Activated naive CD8-positive, alpha-beta T cell treated with anti-CD3 and anti-CD28 coated beads, Interleukin-2, amount 50 U/mL, for 24 hours (primary cell): ENCODE measurements around the gene NR3C2.
"Not testable (repeated sequence)": the region's sequence is repeated elsewhere in the genome, so short reads cannot be mapped to it uniquely, and the experiment has no call there.

ENCODE experiments used
- ATAC-seq: fragments of 150-1000 bp; cut with Tn5 transposase; one replicate; pipeline ENCODE4 v1.10.0; 2021
- DNase-seq: peaks from one replicate; pipeline ENCODE4 v3.0.0; 2021
- H3K27ac Mint-ChIP-seq: one replicate; pipeline ENCODE4 v1.8.0; 2021; ENCODE audit warnings: mild to moderate bottlenecking, mixed read lengths
- H3K27me3 Mint-ChIP-seq: one replicate; pipeline ENCODE4 v1.8.0; 2021; ENCODE audit warnings: mixed read lengths
- H3K36me3 Mint-ChIP-seq: one replicate; pipeline ENCODE4 v1.8.0; 2021; ENCODE audit warnings: low read depth, mixed read lengths
- H3K4me1 Mint-ChIP-seq: one replicate; pipeline ENCODE4 v1.8.0; 2021; ENCODE audit warnings: mixed read lengths
- H3K4me3 Mint-ChIP-seq: one replicate; pipeline ENCODE4 v1.8.0; 2021; ENCODE audit warnings: mild to moderate bottlenecking, moderate library complexity, mixed read lengths
- H3K9me3 Mint-ChIP-seq: one replicate; pipeline ENCODE4 v1.8.0; 2021; ENCODE audit warnings: mixed read lengths

The NR3C2 gene

DNA sequence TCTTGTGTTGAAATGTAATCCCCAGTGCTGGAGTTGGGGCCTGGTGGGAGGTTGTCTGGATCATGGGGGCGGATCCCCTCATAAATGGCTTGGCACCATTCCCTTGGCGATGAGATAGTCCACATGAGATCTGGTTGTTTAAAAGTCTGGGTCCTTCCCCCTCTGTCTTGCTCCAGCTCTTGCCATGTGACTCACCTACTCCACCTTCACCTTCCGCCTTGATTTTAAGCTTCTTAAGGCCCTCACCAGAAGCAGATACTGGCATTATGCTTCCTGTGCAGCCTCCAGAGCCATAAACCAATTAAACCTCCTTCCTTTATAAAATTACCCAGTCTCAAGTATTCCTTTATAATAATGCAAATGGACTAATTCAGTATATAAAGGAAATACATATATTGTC, 111.5 kb downstream of the NR3C2 start:
- Mint-ChIP-seq H3K27ac (no peak overlapping the region), H3K36me3 (no peaks in the 10 kb centered on the region), H3K27me3 (no peaks in the 10 kb centered on the region), H3K4me3 (no peak overlapping the region), H3K4me1 (peaks cover 14% of the 10 kb centered on the region), H3K9me3 (peaks cover 3% of the 10 kb centered on the region)
- ATAC-seq (no peak), DNase-seq (no peak)

DNA sequence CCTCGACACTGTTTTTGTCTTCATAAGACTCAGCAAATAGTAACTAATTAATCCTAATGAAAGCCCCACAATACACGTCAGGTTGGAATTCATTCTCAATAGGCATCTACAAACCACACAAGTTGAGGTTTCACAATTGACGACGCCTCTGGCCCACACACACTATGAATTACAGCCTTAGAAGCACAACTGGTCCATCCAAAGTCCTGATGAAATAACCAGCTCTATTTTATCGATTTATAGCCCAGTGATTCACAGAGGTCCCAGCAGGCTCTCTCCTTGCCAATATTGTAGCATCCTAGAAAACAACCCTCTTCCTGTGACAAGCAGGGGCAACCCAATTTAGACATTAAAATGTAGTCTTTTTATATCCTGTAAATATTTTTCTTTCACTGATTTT, 112.1 kb downstream of the NR3C2 start:
- DNase-seq (no peak), ATAC-seq (no peak)
- Mint-ChIP-seq H3K36me3 (no peaks in the 10 kb centered on the region), H3K9me3 (peaks cover 6% of the 10 kb centered on the region), H3K27ac (no peak overlapping the region), H3K4me3 (no peak overlapping the region), H3K4me1 (peaks cover 16% of the 10 kb centered on the region), H3K27me3 (no peaks in the 10 kb centered on the region)

GRCh38 chr4:148329751-148330150, 112.5 kb downstream of the NR3C2 start:
- Mint-ChIP-seq H3K27me3 (no peaks in the 10 kb centered on the region), H3K4me3 (no peak overlapping the region), H3K36me3 (peaks cover 2% of the 10 kb centered on the region), H3K4me1 (peaks cover 16% of the 10 kb centered on the region), H3K27ac (no peak overlapping the region), H3K9me3 (peaks cover 10% of the 10 kb centered on the region)
- ATAC-seq: no peak
- DNase-seq: no peak

- DNase-seq (no peak), ATAC-seq (no peak)
- Mint-ChIP-seq H3K27ac (no peak overlapping the region), H3K4me1 (peaks cover 17% of the 10 kb centered on the region), H3K4me3 (no peak overlapping the region), H3K9me3 (peaks cover 17% of the 10 kb centered on the region), H3K27me3 (no peaks in the 10 kb centered on the region), H3K36me3 (peaks cover 7% of the 10 kb centered on the region)
These were observed 114.5 kb downstream of the NR3C2 start for GRCh38 chr4:148327683-148328082.

DNA sequence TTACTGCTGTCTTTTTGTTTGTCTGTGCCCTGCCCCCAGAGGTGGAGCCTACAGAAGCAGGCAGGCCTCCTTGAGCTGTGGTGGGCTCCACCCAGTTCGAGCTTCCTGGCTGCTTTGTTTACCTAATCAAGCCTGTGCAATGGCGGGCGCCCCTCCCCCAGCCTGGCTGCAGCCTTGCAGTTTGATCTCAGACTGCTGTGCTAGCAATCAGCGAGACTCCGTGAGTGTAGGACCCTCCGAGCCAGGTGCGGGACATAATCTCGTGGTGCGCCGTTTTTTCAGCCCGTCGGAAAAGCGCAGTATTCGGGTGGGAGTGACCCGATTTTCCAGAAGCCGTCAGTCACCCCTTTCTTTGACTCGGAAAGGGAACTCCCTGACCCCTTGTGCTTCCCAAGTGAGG, 118.9 kb downstream of the NR3C2 start:
- not testable (repeated sequence) for H3K27ac Mint-ChIP-seq, ATAC-seq
- H3K9me3 Mint-ChIP-seq: peaks cover 17% of the 10 kb centered on the region

DNA sequence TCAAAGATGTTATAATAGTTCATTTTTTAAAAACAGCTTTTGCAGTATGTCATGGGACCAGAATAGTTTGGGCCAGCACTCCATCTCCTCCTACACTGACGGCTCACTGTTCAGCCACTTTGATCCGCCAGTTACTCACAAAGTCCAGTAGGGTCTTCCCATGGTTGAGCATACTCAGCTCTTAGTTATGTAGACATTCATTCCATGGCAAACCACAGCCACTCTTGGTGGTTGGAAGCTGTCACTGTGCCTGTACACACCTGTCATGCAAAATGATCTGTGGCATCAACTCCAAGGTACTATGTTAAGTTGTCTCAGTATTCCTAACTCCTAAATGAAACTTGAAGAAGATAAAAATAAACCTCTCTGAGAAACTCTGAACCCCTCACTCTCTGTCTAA, 127.2 kb downstream of the NR3C2 start:
- no peak for DNase-seq
- peak; percentile 75 for ATAC-seq
- no peak overlapping the region for H3K27ac Mint-ChIP-seq

More for the DNA sequence above, 118.9 kb downstream of the NR3C2 start:
- H3K4me3 Mint-ChIP-seq, DNase-seq, H3K36me3 Mint-ChIP-seq, H3K27me3 Mint-ChIP-seq: not testable (repeated sequence)
- H3K4me1 Mint-ChIP-seq: peaks cover 15% of the 10 kb centered on the region

GRCh38 chr4:148312956-148313490, 129.2 kb downstream of the NR3C2 start:
- Mint-ChIP-seq H3K9me3 (no peaks in the 10 kb centered on the region), H3K27me3 (no peaks in the 10 kb centered on the region), H3K27ac (no peak overlapping the region), H3K4me3 (no peak overlapping the region), H3K36me3 (no peaks in the 10 kb centered on the region), H3K4me1 (peaks cover 23% of the 10 kb centered on the region)
- DNase-seq: no peak
- no peak for ATAC-seq

More for the DNA sequence above, 127.2 kb downstream of the NR3C2 start:
- Mint-ChIP-seq H3K36me3 (no peaks in the 10 kb centered on the region), H3K27me3 (no peaks in the 10 kb centered on the region), H3K4me1 (peaks cover 18% of the 10 kb centered on the region), H3K4me3 (no peak overlapping the region), H3K9me3 (no peaks in the 10 kb centered on the region)

DNA sequence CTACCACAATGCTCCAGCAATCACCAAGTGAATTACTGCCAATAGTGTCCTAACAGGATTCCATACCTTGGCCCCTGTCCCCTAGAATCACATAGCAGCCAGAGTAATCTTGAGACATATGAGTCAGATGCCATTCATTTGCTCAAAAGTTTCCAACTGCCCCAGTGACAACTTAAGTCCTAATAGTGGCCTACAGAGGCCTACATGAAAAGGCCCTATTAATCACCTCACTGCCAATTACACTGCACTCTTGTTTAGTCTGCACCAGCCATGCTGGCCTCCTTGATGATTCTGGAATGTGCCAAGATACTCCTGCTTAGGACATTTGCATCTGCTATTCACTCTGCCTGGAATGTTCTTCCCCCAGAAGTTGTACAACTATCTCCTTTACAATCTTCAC, 130.7 kb downstream of the NR3C2 start:
- peak; percentile 78 for ATAC-seq
- H3K4me1 Mint-ChIP-seq: peaks cover 27% of the 10 kb centered on the region

GRCh38 chr4:148310756-148311155, 131.5 kb downstream of the NR3C2 start:
- H3K27me3 Mint-ChIP-seq: no peaks in the 10 kb centered on the region

More for the DNA sequence above, 130.7 kb downstream of the NR3C2 start:
- no peaks in the 10 kb centered on the region for H3K36me3 Mint-ChIP-seq
- H3K9me3 Mint-ChIP-seq: no peaks in the 10 kb centered on the region
- no peak for DNase-seq
- H3K27me3 Mint-ChIP-seq: no peaks in the 10 kb centered on the region
- H3K27ac Mint-ChIP-seq: no peak overlapping the region
- no peak overlapping the region for H3K4me3 Mint-ChIP-seq

DNA sequence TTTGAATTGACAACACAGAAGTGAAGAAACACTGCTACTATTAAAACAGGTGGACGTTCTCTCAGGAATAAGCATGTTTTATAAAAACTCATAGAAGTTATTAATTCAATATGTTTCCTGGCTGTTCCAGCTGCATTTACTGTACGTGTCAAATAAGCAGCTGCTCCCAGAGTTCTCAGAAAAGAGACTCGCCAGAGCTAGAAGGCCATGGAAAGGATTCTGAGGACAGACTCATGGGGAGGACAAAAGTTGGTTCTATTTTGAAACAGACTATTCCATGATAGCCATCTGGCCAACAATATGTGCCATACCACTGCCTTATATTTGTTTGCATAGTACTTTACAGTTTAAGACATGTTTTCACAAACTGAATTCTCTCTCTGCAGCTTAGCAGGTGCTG, 136.5 kb downstream of the NR3C2 start:
- DNase-seq: no peak
- Mint-ChIP-seq H3K27ac (no peak overlapping the region), H3K36me3 (peaks cover 9% of the 10 kb centered on the region), H3K4me3 (no peak overlapping the region), H3K27me3 (no peaks in the 10 kb centered on the region), H3K9me3 (peaks cover 8% of the 10 kb centered on the region), H3K4me1 (peaks cover 9% of the 10 kb centered on the region)
- ATAC-seq: no peak

More at GRCh38 chr4:148310756-148311155, 131.5 kb downstream of the NR3C2 start:
- Mint-ChIP-seq H3K36me3 (no peaks in the 10 kb centered on the region), H3K4me3 (no peak overlapping the region), H3K4me1 (peaks cover 27% of the 10 kb centered on the region), H3K27ac (no peak overlapping the region), H3K9me3 (no peaks in the 10 kb centered on the region)
- no peak for DNase-seq
- no peak for ATAC-seq

DNA sequence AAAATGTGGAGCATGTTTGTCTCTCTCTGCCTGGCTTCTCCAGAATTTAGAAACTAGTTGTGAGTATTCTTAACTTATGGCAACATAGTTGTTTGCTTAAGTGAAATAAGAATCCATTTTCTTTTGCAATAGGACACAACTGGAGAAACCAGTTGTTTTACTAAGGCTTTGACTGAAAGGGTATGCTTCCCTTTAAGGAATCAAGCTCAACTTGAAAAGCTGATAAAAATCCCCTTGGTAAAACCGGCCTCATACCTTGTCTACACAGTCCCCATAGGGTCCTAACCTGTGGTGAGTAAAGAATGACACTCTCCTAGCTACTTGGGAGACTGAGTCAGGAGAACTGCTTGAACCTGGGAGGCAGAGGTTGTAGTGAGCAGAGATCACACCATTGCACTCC, 139.8 kb downstream of the NR3C2 start:
- Mint-ChIP-seq H3K4me3 (no peak overlapping the region), H3K27ac (no peak overlapping the region), H3K27me3 (no peaks in the 10 kb centered on the region), H3K9me3 (peaks cover 15% of the 10 kb centered on the region), H3K36me3 (peaks cover 11% of the 10 kb centered on the region), H3K4me1 (no peaks in the 10 kb centered on the region)
- ATAC-seq (no peak), DNase-seq (no peak)

- peaks cover 11% of the 10 kb centered on the region for H3K36me3 Mint-ChIP-seq
- DNase-seq (no peak), ATAC-seq (no peak)
- H3K27ac Mint-ChIP-seq: no peak overlapping the region
- no peaks in the 10 kb centered on the region for H3K27me3 Mint-ChIP-seq
- H3K4me3 Mint-ChIP-seq: no peak overlapping the region
- H3K9me3 Mint-ChIP-seq: peaks cover 15% of the 10 kb centered on the region
- peaks cover 7% of the 10 kb centered on the region for H3K4me1 Mint-ChIP-seq
These were observed 141.3 kb downstream of the NR3C2 start for GRCh38 chr4:148300877-148301276.

GRCh38 chr4:148299337-148299736, 142.9 kb downstream of the NR3C2 start:
- peaks cover 16% of the 10 kb centered on the region for H3K4me1 Mint-ChIP-seq
- H3K9me3 Mint-ChIP-seq: peaks cover 15% of the 10 kb centered on the region
- no peaks in the 10 kb centered on the region for H3K27me3 Mint-ChIP-seq
- no peak for DNase-seq
- no peak for ATAC-seq
- no peak overlapping the region for H3K4me3 Mint-ChIP-seq
- H3K36me3 Mint-ChIP-seq: peaks cover 8% of the 10 kb centered on the region
- no peak overlapping the region for H3K27ac Mint-ChIP-seq

- H3K27ac Mint-ChIP-seq: no peak overlapping the region
- H3K9me3 Mint-ChIP-seq: peaks cover 11% of the 10 kb centered on the region
- no peak overlapping the region for H3K4me3 Mint-ChIP-seq
- ATAC-seq: no peak
- no peak for DNase-seq
- H3K27me3 Mint-ChIP-seq: no peaks in the 10 kb centered on the region
- H3K36me3 Mint-ChIP-seq: peaks cover 5% of the 10 kb centered on the region
- H3K4me1 Mint-ChIP-seq: peaks cover 37% of the 10 kb centered on the region
These were observed 145.7 kb downstream of the NR3C2 start for GRCh38 chr4:148296498-148296897.

DNA sequence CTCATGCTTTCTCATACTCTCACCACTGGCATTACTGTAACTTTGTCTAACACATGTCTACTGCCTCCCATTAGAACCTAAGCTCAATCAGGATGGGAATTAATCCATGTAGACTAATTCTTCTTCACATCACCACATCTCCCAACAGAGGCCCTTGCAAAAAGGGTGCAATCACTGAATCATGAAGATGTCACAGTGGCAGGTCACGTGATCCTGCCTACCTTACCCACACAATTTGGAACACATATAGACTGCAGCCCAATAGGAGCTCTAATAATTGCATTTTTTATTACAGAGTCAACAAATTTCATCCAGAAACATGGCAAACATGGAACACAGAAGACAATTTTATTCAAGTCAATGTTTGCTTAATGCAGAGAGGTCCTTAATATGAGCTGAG, 146.6 kb downstream of the NR3C2 start:
- no peak for ATAC-seq
- Mint-ChIP-seq H3K9me3 (peaks cover 8% of the 10 kb centered on the region), H3K4me3 (no peak overlapping the region), H3K27me3 (no peaks in the 10 kb centered on the region), H3K4me1 (peaks cover 42% of the 10 kb centered on the region), H3K27ac (no peak overlapping the region), H3K36me3 (peaks cover 3% of the 10 kb centered on the region)
- DNase-seq: no peak

DNA sequence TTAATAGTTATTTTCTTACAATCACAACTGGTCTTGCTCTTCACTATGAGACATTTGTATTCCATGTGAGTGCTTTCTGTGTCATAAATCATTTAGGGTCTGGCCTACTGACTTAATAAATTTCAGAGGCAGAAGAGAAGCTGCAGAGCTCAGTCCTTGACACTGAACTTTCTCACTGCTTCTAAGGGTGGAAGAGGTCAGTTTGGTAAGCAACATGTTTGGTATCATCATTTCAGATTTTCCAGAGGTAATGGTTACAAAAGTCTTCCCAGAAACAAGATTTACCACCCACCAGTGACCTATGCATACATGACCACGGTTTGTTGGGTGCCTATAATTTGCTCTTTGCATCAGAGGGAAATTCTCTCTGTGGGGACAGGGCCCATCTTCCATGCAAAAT, 148.6 kb downstream of the NR3C2 start:
- no peaks in the 10 kb centered on the region for H3K36me3 Mint-ChIP-seq
- no peaks in the 10 kb centered on the region for H3K9me3 Mint-ChIP-seq
- DNase-seq (no peak), ATAC-seq (peak; percentile 72)
- no peaks in the 10 kb centered on the region for H3K27me3 Mint-ChIP-seq
- H3K27ac Mint-ChIP-seq: peak overlapping the region; percentile 47
- peaks cover 54% of the 10 kb centered on the region for H3K4me1 Mint-ChIP-seq
- H3K4me3 Mint-ChIP-seq: no peak overlapping the region
